Cardiac fibroblast (primary cell): ENCODE measurements around the gene EYS.

Experiments used
- DNase-seq, 2 donors: peaks; one replicate each; pipeline versions ENCODE4 v3.0.0 to v3.0.0-alpha.2; 2010; ENCODE audit warnings: low read depth in 2 of 2
- H3K4me3 ChIP-seq, 2 donors: replicated peaks in 1 of 2; 1 replicate in 1 of 2; 2 replicates in 1 of 2; pipeline ENCODE4 v1.5.1; 2011; ENCODE audit warnings: low read depth in 2 of 2, low read length in 2 of 2, mild to moderate bottlenecking in 2 of 2, moderate library complexity in 1 of 2
- TF ChIP-seq, protein P1 (sequence below): IDR thresholded peaks from one replicate; pipeline ENCODE4 v1.5.1; 2011; ENCODE audit warnings: low read depth, mild to moderate bottlenecking, low read length, inconsistent platforms

EYS gene

DNA sequence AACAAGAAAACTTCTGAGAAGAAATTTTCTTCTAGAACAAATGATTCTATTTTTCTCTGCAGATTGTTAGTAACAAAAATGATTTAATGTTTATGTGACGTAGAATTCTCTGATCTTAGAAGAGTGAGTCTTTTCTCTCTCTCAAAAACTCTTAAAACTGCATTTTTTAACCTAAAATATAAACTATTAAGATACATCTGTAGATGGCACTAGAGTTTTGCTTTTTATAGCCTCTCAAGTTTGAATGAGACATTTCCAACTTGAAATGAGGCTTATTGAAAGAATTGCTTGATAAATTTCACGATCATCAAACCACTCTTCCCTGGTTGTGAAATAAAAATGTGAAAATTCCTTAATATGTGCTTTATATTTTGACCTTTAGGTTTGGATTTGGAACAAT lies 2017.6 kb downstream of the EYS start:
- H3K4me3 ChIP-seq, result no peak overlapping the region
- peak in 1 of 2 donors; percentile 22 for DNase-seq
- TF ChIP-seq, protein P1, sequence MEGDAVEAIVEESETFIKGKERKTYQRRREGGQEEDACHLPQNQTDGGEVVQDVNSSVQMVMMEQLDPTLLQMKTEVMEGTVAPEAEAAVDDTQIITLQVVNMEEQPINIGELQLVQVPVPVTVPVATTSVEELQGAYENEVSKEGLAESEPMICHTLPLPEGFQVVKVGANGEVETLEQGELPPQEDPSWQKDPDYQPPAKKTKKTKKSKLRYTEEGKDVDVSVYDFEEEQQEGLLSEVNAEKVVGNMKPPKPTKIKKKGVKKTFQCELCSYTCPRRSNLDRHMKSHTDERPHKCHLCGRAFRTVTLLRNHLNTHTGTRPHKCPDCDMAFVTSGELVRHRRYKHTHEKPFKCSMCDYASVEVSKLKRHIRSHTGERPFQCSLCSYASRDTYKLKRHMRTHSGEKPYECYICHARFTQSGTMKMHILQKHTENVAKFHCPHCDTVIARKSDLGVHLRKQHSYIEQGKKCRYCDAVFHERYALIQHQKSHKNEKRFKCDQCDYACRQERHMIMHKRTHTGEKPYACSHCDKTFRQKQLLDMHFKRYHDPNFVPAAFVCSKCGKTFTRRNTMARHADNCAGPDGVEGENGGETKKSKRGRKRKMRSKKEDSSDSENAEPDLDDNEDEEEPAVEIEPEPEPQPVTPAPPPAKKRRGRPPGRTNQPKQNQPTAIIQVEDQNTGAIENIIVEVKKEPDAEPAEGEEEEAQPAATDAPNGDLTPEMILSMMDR, result no peak

DNA sequence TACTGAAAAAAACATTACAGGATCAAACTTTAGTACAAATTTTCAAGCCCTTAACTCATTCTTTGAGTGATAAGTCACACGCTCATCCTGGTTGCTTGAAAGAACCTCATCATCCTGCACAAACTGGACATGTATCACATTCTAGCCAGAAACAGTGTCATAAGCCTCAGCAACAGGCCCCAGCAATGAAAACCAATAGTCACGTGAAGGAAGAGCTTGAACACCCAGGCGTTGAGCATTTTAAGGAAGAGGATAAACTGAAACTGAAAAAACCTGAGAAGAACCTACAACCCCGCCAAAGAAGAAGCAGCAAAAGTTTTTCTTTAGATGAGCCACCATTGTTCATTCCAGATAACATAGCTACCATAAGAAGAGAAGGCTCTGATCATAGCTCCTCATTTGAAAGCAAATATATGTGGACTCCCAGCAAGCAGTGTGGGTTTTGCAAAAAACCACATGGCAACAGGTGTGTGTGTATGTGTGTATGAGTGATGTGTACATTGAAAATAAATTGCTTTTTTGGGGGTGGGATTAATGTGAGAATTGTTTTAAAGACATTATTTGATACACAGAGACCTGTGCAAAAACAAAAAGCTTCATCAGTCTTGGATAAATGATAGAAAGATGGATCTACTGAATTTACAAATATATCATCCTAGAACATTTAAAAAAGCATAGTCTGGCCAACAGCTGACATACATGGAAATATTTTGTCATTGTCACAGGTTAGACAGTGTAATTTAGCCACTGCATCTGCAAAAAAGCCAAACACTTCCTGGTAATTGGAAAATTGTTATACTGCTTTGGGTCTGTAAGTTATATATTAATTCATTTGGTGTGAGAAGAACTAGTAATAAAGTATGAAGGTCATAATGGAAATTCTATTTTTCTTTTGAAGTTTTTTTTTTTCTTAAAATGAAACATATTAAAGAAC lies 2021.3 kb downstream of the EYS start:
- no peak for DNase-seq
- H3K4me3 ChIP-seq, result no peak overlapping the region
- TF ChIP-seq, protein P1, result no peak

DNA sequence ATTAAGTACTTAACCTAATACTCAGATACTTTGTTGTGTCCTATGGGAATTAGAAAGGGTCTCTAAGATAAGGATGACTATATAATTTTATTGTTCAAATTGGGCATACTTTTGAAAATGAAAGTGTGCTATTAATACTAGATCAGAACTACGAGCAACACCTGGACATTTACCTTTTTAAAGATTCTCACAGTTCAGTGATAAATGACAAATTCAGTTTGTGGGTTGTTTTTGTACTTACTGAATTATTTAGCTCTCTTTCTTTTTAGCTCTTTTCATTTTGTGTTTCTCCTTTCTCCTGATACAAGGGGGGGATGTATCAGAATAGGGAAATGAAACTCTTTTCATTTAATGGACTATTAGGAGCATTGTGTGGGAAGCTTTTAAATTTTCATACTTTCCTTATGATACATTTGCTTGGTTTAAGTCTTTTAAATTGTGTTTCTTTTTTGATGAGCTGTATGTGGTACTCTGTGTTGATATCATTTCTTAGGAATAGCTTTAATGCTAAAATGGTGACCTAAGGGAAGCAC lies 2023.9 kb downstream of the EYS start:
- H3K4me3 ChIP-seq, result no peak overlapping the region
- DNase-seq, result no peak
- TF ChIP-seq, protein P1, result no peak

DNA sequence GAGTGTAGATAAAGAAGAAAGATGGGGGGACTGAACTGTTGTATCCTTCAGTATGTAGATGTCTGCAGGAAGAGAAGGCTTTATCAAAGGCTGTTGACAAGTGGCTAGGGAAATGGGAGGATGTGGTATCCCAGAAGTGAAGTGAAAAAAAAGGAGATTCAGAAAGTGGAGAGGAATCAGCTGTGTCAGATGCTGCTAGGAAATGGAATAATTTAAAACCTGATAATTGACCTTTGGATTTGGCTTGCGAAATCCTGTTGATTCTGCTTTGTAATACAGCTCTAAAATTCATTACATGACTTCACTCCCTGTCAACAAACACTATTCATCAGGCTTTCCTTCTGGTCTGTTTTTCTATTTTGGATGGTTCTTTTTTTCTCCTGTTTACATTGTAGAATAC lies 2029.7 kb downstream of the EYS start:
- peak; percentile 18 to 54 for DNase-seq
- TF ChIP-seq, protein P1, result no peak
- no peak overlapping the region for H3K4me3 ChIP-seq

DNA sequence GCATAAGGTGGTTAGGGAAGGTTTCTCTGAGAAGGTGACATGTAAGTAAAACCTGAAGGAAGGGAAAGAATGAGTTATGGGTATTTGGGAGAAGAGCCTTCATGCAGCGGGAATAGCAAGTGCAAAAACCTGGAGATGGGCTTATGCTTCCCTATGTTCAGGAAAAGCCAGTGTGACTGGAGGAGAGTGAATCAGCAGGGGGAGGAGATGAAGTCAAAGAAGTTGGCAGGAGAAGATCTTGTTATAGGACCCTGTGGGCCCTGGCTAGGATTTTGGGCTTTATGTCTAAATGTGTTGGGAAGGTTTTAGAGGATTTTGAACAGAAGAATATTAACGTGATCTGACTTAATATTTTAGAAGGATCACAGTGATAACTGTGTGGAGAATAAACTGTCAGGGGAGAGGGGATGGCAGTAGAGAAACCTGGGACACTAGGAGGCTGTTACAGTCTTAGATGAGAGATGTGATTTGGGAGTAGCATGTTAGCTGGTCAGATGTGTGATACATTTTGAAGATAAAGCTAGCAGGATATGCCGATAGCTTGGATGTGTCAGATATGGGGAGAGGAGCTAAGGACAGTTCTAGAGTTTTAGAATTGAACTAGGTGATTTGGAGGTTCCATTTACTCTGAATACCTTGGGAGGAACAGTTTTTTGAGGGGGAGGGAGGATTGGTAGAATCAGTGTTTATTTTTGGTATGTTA lies 2030.5 kb downstream of the EYS start:
- H3K4me3 ChIP-seq, result no peak overlapping the region
- TF ChIP-seq, protein P1, result no peak
- DNase-seq, result peak; percentile 21 to 22

DNA sequence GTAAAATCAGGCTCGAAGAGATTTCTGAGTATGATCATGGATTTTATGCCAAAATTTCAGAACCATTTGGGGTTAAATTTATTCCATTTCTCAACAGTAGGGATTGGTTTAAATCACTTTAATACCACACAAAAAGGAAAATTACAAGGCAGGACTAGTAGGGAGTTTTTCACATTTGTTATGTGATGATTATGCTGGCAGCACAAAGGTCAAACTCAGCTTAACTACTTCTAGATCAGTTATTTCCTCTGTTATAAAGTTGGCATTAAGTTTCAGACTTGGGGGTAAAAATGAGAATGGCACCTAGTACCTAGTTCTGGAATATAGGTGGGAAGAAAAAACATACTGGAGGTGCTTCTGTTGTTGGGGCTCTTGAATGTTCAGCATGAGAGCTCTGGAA lies 2031.9 kb downstream of the EYS start:
- TF ChIP-seq, protein P1, result no peak
- no peak overlapping the region for H3K4me3 ChIP-seq
- no peak for DNase-seq
